RWPE2 (cell line): Measurements from ENCODE around the gene FAM184B.

Experiments used
- ATAC-seq: fragments of 200-7000 bp; cut with Tn5 transposase; 3 replicates; pipeline ENCODE4 v1.9.1; 2021; ENCODE audit warnings: low read depth
- DNase-seq: peaks from one replicate; pipeline ENCODE4 v3.0.0-alpha.2; 2020; ENCODE audit warnings: low spot score
- H3K27ac ChIP-seq: fragments of 450-650 bp; 2 replicates; pipeline ENCODE4 v1.5.1; 2017; ENCODE audit warnings: mild to moderate bottlenecking; ENCODE audit not compliant: poor library complexity, severe bottlenecking
- H3K27me3 ChIP-seq: fragments of 250-450 bp; sonication (Bioruptor Pico); 2 replicates; pipeline ENCODE4 v1.5.1; 2021; ENCODE audit warnings: mild to moderate bottlenecking, moderate library complexity; ENCODE audit not compliant: insufficient read depth, poor library complexity, severe bottlenecking
- H3K36me3 ChIP-seq: fragments of 250-450 bp; sonication (Bioruptor Pico); 2 replicates; pipeline ENCODE4 v1.5.1; 2020; ENCODE audit warnings: low read depth, mild to moderate bottlenecking, moderate library complexity
- H3K4me1 ChIP-seq: fragments of 250-450 bp; sonication (Bioruptor Pico); 2 replicates; pipeline ENCODE4 v1.5.1; 2021; ENCODE audit warnings: mild to moderate bottlenecking, moderate library complexity; ENCODE audit not compliant: insufficient read depth, poor library complexity, severe bottlenecking
- H3K4me3 ChIP-seq: fragments of 250-450 bp; sonication (Bioruptor Pico); 2 replicates; pipeline ENCODE4 v1.5.1; 2021; ENCODE audit warnings: mild to moderate bottlenecking, moderate library complexity; ENCODE audit not compliant: severe bottlenecking
- H3K9me3 ChIP-seq: fragments of 250-450 bp; sonication (Bioruptor Pico); 2 replicates; pipeline ENCODE4 v1.5.1; 2021; ENCODE audit warnings: mild to moderate bottlenecking, moderate library complexity; ENCODE audit not compliant: severe bottlenecking
- TF ChIP-seq, protein P1 (sequence below): fragments of 450-650 bp; IDR thresholded peaks from one replicate; pipeline ENCODE4 v1.5.1; 2017; ENCODE audit warnings: mild to moderate bottlenecking, moderate library complexity; ENCODE audit not compliant: poor library complexity, severe bottlenecking

FAM184B gene

DNA sequence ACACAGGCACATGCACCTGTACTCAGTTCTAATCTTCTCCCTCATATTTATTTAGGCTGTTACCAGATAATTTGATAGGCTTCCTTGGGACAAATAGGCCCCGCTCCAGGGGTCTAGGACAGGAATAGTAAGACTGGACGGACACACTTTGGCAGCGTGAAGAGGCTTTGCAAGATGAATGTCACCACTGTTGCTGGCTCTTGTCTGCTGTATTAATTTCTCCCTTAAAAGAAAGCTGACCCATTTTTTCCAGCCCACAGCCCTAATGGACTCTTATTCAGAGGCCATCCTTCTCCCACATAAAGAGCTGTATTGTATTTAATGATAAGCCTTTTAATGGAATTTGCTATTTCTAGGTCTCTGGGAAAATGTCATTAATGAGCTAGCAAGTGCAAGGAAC is 18.0 kb downstream of the FAM184B start:
- H3K27ac ChIP-seq, result no peak overlapping the region
- H3K36me3 ChIP-seq, result no peaks in the 10 kb centered on the region
- DNase-seq, result no peak
- H3K4me1 ChIP-seq, result no peaks in the 10 kb centered on the region
- TF ChIP-seq, protein P1, sequence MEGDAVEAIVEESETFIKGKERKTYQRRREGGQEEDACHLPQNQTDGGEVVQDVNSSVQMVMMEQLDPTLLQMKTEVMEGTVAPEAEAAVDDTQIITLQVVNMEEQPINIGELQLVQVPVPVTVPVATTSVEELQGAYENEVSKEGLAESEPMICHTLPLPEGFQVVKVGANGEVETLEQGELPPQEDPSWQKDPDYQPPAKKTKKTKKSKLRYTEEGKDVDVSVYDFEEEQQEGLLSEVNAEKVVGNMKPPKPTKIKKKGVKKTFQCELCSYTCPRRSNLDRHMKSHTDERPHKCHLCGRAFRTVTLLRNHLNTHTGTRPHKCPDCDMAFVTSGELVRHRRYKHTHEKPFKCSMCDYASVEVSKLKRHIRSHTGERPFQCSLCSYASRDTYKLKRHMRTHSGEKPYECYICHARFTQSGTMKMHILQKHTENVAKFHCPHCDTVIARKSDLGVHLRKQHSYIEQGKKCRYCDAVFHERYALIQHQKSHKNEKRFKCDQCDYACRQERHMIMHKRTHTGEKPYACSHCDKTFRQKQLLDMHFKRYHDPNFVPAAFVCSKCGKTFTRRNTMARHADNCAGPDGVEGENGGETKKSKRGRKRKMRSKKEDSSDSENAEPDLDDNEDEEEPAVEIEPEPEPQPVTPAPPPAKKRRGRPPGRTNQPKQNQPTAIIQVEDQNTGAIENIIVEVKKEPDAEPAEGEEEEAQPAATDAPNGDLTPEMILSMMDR, result no peak
- no peak overlapping the region for H3K4me3 ChIP-seq
- no peaks in the 10 kb centered on the region for H3K9me3 ChIP-seq
- H3K27me3 ChIP-seq, result no peaks in the 10 kb centered on the region
- ATAC-seq, result no peak

- peak; percentile 45; the same call in 1 of the 3 replicates for ATAC-seq
- H3K9me3 ChIP-seq, result no peaks in the 10 kb centered on the region
- TF ChIP-seq, protein P1, result peak; percentile 15
- H3K36me3 ChIP-seq, result no peaks in the 10 kb centered on the region
- H3K27me3 ChIP-seq, result no peaks in the 10 kb centered on the region
- DNase-seq, result no peak
- no peaks in the 10 kb centered on the region for H3K4me1 ChIP-seq
- H3K27ac ChIP-seq, result no peak overlapping the region
- no peak overlapping the region for H3K4me3 ChIP-seq
These were observed 18.7 kb downstream of the FAM184B start for GRCh38 chr4:17762726-17763125.

DNA sequence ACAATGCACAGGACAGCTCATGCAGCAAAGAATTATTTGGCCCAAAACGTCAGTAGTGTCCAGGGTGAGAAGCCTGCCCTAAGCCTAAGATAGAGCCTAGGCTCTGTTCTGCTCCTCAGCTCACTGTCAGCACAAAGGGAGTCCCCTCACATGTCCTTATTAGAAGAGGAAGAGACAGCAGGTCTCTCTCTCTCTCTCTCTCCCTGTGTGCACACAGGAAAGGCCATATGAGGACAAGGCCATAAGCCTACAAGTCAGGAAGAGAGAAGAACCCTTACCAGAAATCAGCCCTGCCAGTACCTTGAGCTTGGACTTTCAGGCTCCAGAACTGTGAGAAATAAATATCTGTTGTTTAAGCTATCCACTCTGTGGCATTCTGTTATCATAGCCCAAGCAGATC is 20.4 kb downstream of the FAM184B start:
- Histone ChIP-seq H3K9me3 (no peaks in the 10 kb centered on the region), H3K4me3 (no peak overlapping the region), H3K27ac (no peak overlapping the region), H3K4me1 (no peaks in the 10 kb centered on the region), H3K27me3 (no peaks in the 10 kb centered on the region), H3K36me3 (no peaks in the 10 kb centered on the region)
- TF ChIP-seq, protein P1, result no peak
- ATAC-seq (no peak), DNase-seq (no peak)

GRCh38 chr4:17760626-17761025 is 20.8 kb downstream of the FAM184B start:
- Histone ChIP-seq H3K27ac (no peak overlapping the region), H3K4me3 (no peak overlapping the region), H3K27me3 (no peaks in the 10 kb centered on the region), H3K36me3 (no peaks in the 10 kb centered on the region), H3K9me3 (no peaks in the 10 kb centered on the region), H3K4me1 (no peaks in the 10 kb centered on the region)
- TF ChIP-seq, protein P1, result no peak
- DNase-seq (no peak), ATAC-seq (no peak)

DNA sequence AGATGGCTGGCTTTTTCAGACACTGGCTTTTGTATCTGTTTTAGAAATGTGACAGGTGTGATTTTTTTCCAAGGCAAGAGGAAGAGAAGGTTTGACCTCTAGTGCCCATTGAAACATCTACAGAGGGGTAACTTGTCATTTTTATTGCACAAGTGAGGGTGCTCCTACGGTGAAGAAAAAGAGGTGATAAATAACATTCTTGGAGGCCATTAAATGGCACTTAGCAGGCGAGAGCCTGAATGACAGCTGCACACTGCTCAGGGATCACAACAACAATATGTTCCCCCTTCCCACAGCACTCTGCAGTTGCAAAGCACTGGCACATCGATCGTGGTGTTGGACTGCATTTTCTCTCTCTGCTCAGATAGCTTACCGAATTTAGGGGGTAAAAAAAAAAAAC is 22.9 kb downstream of the FAM184B start:
- DNase-seq (no peak), ATAC-seq (no peak)
- no peak overlapping the region for H3K4me3 ChIP-seq
- H3K27ac ChIP-seq, result no peak overlapping the region
- H3K4me1 ChIP-seq, result no peaks in the 10 kb centered on the region
- no peaks in the 10 kb centered on the region for H3K9me3 ChIP-seq
- no peaks in the 10 kb centered on the region for H3K27me3 ChIP-seq
- H3K36me3 ChIP-seq, result no peaks in the 10 kb centered on the region
- TF ChIP-seq, protein P1, result no peak
